Tibial nerve (tissue), 4 donors: ENCODE results near the gene NRCAM. TPM values are rescaled to one million over a fixed set of nuclear protein-coding genes. Genes with fewer than 3 reads are reported as not detected.
"Not testable (repeated sequence)": the region's sequence is repeated elsewhere in the genome, so short reads cannot be mapped to it uniquely, and the experiment has no call there.

Experiments used
- DNase-seq, 2 donors: peaks; one replicate each; pipeline ENCODE4 v3.0.0-alpha.2; 2019; ENCODE audit warnings: low spot score in 2 of 2
- H3K27ac ChIP-seq, 4 donors: fragments of 200-600 bp; sonication (generic) in 3 of 4; one replicate each; pipeline ENCODE4 v1.5.1; 2017 to 2019; ENCODE audit warnings: mild to moderate bottlenecking in 1 of 4
- H3K27me3 ChIP-seq, 2 donors: fragments of 200-600 bp; sonication (generic) in 1 of 2; one replicate each; pipeline versions ENCODE4 v1.5.1 to v1.6.0; 2017 to 2019
- H3K36me3 ChIP-seq, 3 donors: fragments of 200-600 bp; sonication (generic); one replicate each; pipeline ENCODE4 v1.5.1; 2018 to 2019
- H3K4me1 ChIP-seq, 4 donors: fragments of 200-600 bp; sonication (generic) in 3 of 4; one replicate each; pipeline ENCODE4 v1.5.1; 2017 to 2019
- H3K4me3 ChIP-seq, 4 donors: fragments of 200-600 bp; sonication (generic) in 3 of 4; one replicate each; pipeline ENCODE4 v1.5.1; 2017 to 2019; ENCODE audit warnings: mild to moderate bottlenecking in 1 of 4, moderate library complexity in 1 of 4
- H3K9me3 ChIP-seq, 4 donors: fragments of 200-600 bp; sonication (generic) in 3 of 4; one replicate each; pipeline ENCODE4 v1.5.1; 2017 to 2019
- EP300 ChIP-seq, 2 donors: sonication (generic); formaldehyde crosslinking; IDR thresholded peaks; one replicate each; pipeline ENCODE4 v1.6.1; 2017; ENCODE audit warnings: antibody characterized with exemption in 2 of 2, mild to moderate bottlenecking in 1 of 2
- POLR2A ChIP-seq, 2 donors: fragments of 450-650 bp; IDR thresholded peaks; one replicate each; pipeline ENCODE4 v1.6.1; 2017; ENCODE audit warnings: antibody characterized with exemption in 2 of 2, mild to moderate bottlenecking in 2 of 2, moderate library complexity in 2 of 2
- WGBS, 2 donors: methylation state at CpG; one replicate each; pipeline ENCODE4 v1.1.5; 2018; 5-methylcytosine and 5-hydroxymethylcytosine counted together
- total RNA-seq, 4 donors: library from RNA; depleted of rRNA; stranded (reverse); fragments of >200 nt; gene quantifications; one replicate each; pipeline ENCODE4 v1.1.0, GENCODE V29; 2016
- TF ChIP-seq, protein P1 (sequence below), 5 experiments: fragments of 200-600 bp in 3 of 5; fragments of 450-650 bp in 2 of 5; sonication (generic) in 3 of 5; IDR thresholded peaks; one replicate each; pipeline ENCODE4 v1.5.1; 2016 to 2019; ENCODE audit warnings: antibody characterized with exemption in 5 of 5, mild to moderate bottlenecking in 3 of 5, moderate library complexity in 2 of 5

NRCAM gene
- total RNA-seq, 4 donors from 2014 or later = 16.5 to 87.4 (median 22.4) TPM

DNA sequence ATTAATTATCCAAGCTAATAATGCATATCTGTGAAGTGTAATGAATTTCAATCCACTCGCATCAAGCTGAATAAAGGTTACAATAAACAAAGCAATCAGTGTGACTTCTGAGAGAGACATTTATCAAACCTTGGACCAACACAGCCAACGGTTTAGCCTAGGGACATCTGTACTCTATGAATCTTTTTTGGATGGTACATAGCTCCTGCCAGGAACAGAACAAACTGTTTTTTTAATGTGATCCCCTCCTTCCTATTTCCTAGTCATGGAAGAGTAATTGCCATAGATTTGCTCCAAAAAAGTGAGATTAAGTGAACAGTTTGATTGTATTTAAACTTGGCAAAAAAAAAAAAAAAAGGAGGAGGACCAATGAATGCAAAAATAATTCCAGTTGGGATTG, 11.2 kb upstream of the NRCAM start:
- no peak overlapping the region for H3K4me3 ChIP-seq
- no peak for DNase-seq
- whole genome bisulfite sequencing, 2 donors = 53 to 54% methylated on average over 2 of the region's 2 CpGs
- no peaks in the 10 kb centered on the region for H3K9me3 ChIP-seq
- peaks cover 0 to 11% (median 0%) of the 10 kb centered on the region in 3 donors for H3K36me3 ChIP-seq
- TF ChIP-seq, protein P1, sequence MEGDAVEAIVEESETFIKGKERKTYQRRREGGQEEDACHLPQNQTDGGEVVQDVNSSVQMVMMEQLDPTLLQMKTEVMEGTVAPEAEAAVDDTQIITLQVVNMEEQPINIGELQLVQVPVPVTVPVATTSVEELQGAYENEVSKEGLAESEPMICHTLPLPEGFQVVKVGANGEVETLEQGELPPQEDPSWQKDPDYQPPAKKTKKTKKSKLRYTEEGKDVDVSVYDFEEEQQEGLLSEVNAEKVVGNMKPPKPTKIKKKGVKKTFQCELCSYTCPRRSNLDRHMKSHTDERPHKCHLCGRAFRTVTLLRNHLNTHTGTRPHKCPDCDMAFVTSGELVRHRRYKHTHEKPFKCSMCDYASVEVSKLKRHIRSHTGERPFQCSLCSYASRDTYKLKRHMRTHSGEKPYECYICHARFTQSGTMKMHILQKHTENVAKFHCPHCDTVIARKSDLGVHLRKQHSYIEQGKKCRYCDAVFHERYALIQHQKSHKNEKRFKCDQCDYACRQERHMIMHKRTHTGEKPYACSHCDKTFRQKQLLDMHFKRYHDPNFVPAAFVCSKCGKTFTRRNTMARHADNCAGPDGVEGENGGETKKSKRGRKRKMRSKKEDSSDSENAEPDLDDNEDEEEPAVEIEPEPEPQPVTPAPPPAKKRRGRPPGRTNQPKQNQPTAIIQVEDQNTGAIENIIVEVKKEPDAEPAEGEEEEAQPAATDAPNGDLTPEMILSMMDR (IDR thresholded peaks at IDR 0.05) = no peak
- TF ChIP-seq EP300 (IDR thresholded peaks at IDR 0.05) (no peak), POLR2A (IDR thresholded peaks at IDR 0.05) (no peak)
- H3K27ac ChIP-seq = no peak overlapping the region
- no peaks in the 10 kb centered on the region for H3K4me1 ChIP-seq
- H3K27me3 ChIP-seq = no peaks in the 10 kb centered on the region

DNA sequence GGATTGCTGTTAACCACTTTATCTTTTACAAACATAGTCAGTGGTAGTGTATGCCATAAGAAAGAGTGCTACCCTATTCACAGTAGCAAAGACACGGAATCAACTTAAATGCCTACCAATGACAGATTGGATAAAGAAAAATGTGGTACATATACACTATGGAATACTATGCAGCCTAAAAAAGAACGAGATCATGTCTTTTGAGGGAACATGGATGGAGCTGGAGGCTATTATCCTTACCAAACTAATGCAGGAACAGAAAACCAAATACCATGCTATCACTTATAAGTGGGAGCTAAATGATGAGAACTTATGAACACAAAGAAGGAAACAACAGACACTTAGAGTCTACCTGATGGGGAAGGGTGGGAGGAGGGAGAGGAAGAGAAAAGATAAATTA, 10.1 kb upstream of the NRCAM start:
- WGBS, 2 donors = 85 to 94% methylated on average over 2 of the region's 2 CpGs
- H3K36me3 ChIP-seq = not testable (repeated sequence)

DNA sequence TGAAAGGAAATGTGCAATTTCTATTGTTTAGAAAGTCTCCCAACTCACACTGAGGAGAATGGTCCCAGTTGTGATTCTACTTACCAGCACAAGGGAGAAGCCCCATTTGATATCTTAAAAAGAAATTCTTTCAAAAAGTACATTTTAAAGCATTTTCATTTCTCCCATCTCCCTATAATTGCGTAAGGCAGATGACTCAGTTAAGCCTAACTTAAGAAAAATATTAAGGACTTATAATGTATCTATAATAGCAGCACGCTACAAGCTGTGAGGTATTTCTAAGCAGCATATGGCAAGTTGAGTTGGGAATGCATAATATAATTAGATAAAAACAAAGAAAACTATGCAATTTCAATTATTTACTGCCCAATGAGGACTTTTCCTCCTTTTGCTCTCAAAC, 8.5 kb upstream of the NRCAM start:
- Histone ChIP-seq H3K27me3 (no peaks in the 10 kb centered on the region), H3K4me3 (no peak overlapping the region), H3K9me3 (no peaks in the 10 kb centered on the region), H3K36me3 (no peaks in the 10 kb centered on the region), H3K27ac (no peak overlapping the region), H3K4me1 (no peaks in the 10 kb centered on the region)
- no peak for TF ChIP-seq EP300 (IDR thresholded peaks at IDR 0.05)
- TF ChIP-seq, protein P1 (IDR thresholded peaks at IDR 0.05) = no peak
- no peak for TF ChIP-seq POLR2A (IDR thresholded peaks at IDR 0.05)
- no peak for DNase-seq
- 93 to 96% methylated on average over 2 of the region's 2 CpGs for WGBS, 2 donors

More for the DNA sequence above, 10.1 kb upstream of the NRCAM start:
- not testable (repeated sequence) for H3K4me3 ChIP-seq, H3K27ac ChIP-seq, H3K27me3 ChIP-seq, H3K4me1 ChIP-seq, H3K9me3 ChIP-seq, DNase-seq

DNA sequence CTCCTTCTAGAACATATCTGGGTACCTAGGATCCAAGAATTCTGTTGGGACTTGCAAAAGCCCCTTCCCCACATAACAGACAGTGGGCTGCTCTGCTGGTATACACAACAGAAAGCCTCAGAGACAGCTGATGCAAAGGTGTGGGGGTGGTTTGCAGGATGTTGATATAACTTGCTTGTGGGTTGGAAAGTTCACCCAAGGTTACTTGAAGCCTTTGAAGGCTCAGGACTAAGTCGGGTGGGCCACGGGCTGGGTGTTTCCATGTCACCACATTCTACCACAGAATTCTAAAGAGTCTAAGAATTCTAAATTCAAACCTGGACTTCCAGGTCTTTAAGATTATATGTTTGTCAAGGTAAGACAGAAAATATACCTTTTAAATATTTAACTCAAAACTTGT, 7.4 kb upstream of the NRCAM start:
- Histone ChIP-seq H3K4me1 (no peaks in the 10 kb centered on the region), H3K4me3 (no peak overlapping the region), H3K27me3 (peaks cover 0 to 6% of the 10 kb centered on the region in 2 donors), H3K27ac (no peak overlapping the region), H3K36me3 (no peaks in the 10 kb centered on the region), H3K9me3 (no peaks in the 10 kb centered on the region)
- no peak for DNase-seq
- 50 to 67% methylated on average over 2 of the region's 2 CpGs for WGBS, 2 donors
- TF ChIP-seq, protein P1 (IDR thresholded peaks at IDR 0.05) = no peak
- TF ChIP-seq EP300 (IDR thresholded peaks at IDR 0.05) = no peak
- no peak for TF ChIP-seq POLR2A (IDR thresholded peaks at IDR 0.05)

DNA sequence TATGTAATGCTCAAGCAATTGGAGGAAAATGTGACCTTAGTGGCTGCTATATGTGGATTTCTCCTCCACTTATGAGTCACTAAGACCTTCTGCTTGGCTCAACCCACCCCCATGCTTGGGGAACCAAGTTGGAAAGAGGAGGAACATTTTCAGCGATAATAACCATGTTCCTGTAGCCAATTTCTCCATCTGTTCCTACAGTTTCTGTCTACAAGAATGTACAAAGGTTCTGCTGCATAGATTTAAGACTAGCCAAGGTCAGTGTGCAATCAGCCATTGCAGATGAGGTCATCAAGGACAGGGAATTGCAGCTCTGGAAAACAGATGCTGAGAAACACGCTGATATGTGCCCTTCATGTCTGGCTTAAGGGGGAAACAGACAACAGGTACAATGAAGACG, 5.6 kb upstream of the NRCAM start:
- H3K36me3 ChIP-seq = no peaks in the 10 kb centered on the region
- no peak overlapping the region for H3K27ac ChIP-seq
- peaks cover 0 to 6% (median 1%) of the 10 kb centered on the region in 4 donors for H3K4me1 ChIP-seq
- DNase-seq = no peak
- H3K27me3 ChIP-seq = peaks cover 0 to 14% of the 10 kb centered on the region in 2 donors
- 71 to 72% methylated on average over 3 of the region's 3 CpGs for WGBS, 2 donors
- no peak overlapping the region for H3K4me3 ChIP-seq
- TF ChIP-seq EP300 (IDR thresholded peaks at IDR 0.05) (no peak), POLR2A (IDR thresholded peaks at IDR 0.05) (no peak)
- TF ChIP-seq, protein P1 (IDR thresholded peaks at IDR 0.05) = no peak
- H3K9me3 ChIP-seq = no peaks in the 10 kb centered on the region

DNA sequence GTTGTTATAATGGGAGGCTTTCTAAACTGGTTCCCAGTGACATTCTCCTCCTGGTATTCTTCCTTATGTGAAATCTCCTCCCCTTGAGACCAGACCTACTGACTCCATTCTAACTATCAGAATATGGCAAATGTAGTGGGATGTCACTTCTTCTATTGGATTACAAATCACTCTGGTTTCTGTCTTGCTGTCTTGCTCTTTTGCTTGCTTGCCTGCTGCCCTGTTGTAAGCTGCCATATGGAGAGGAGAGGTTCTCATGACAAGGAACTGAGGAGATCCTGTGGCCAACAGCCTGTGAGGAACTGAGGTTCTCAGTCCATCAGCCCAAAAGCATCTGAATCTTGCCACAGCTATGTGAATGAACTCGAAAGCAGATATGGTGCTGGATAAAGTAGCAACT, 4.7 kb upstream of the NRCAM start:
- no peak overlapping the region for H3K4me3 ChIP-seq
- H3K9me3 ChIP-seq = no peaks in the 10 kb centered on the region
- no peaks in the 10 kb centered on the region for H3K36me3 ChIP-seq
- no peak for DNase-seq
- no peak overlapping the region for H3K27ac ChIP-seq
- peaks cover 0 to 15% (median 4%) of the 10 kb centered on the region in 4 donors for H3K4me1 ChIP-seq
- TF ChIP-seq, protein P1 (IDR thresholded peaks at IDR 0.05) = no peak
- TF ChIP-seq POLR2A (IDR thresholded peaks at IDR 0.05) (no peak), EP300 (IDR thresholded peaks at IDR 0.05) (no peak)
- 100% methylated on average over 1 of the region's 1 CpG for WGBS, 2 donors
- H3K27me3 ChIP-seq = peaks cover 0 to 22% of the 10 kb centered on the region in 2 donors
